HG02610 (cell line): ENCODE results near the gene GPR27.

ENCODE experiments used
- ATAC-seq: cut with Tn5 transposase; IDR thresholded peaks from one replicate; pipeline ENCODE4 v1.9.1; 2021; ENCODE audit warnings: mild to moderate bottlenecking, moderate library complexity; ENCODE audit not compliant: unreplicated experiment

Gene GPR27

GRCh38 chr3:71732637-71733036 is 21.0 kb upstream of the GPR27 start:
- ATAC-seq = no peak

GRCh38 chr3:71733319-71733718 is 20.3 kb upstream of the GPR27 start:
- no peak for ATAC-seq

GRCh38 chr3:71734881-71735280 is 18.8 kb upstream of the GPR27 start:
- ATAC-seq = no peak

- no peak for ATAC-seq
Measured at GRCh38 chr3:71742621-71743020, 11.0 kb upstream of the GPR27 start.

- ATAC-seq = no peak
Measured at GRCh38 chr3:71744738-71745137, 8.9 kb upstream of the GPR27 start.

GRCh38 chr3:71751602-71752001 is 2.1 kb upstream of the GPR27 start:
- no peak for ATAC-seq

- ATAC-seq = no peak
Measured at GRCh38 chr3:71752831-71753700, 589 bp upstream of the GPR27 start.

GRCh38 chr3:71754610-71755253 is 1.1 kb downstream of the GPR27 start:
- no peak for ATAC-seq

GRCh38 chr3:71758091-71758490 is 4.4 kb downstream of the GPR27 start:
- no peak for ATAC-seq

- no peak for ATAC-seq
Measured at GRCh38 chr3:71759401-71759800, 5.7 kb downstream of the GPR27 start.

- no peak for ATAC-seq
Measured at GRCh38 chr3:71760140-71760539, 6.5 kb downstream of the GPR27 start.

GRCh38 chr3:71763426-71763825 is 9.8 kb downstream of the GPR27 start:
- no peak for ATAC-seq

- no peak for ATAC-seq
Measured at GRCh38 chr3:71771126-71771525, 17.5 kb downstream of the GPR27 start.

GRCh38 chr3:71771884-71772283 is 18.2 kb downstream of the GPR27 start:
- no peak for ATAC-seq

GRCh38 chr3:71776538-71776937 is 22.9 kb downstream of the GPR27 start:
- no peak for ATAC-seq

- ATAC-seq = no peak
Measured at GRCh38 chr3:71778353-71778752, 24.7 kb downstream of the GPR27 start.

- ATAC-seq = no peak
Measured at GRCh38 chr3:71779674-71780377, 26.2 kb downstream of the GPR27 start.

- ATAC-seq = no peak
Measured at GRCh38 chr3:71780430-71780829, 26.8 kb downstream of the GPR27 start.

- ATAC-seq = no peak
Measured at GRCh38 chr3:71783152-71783551, 29.5 kb downstream of the GPR27 start.

GRCh38 chr3:71784201-71784913 is 30.7 kb downstream of the GPR27 start:
- no peak for ATAC-seq

GRCh38 chr3:71784914-71785531 is 31.4 kb downstream of the GPR27 start, which contains the start of gene PROK2:
PROK2 (minus strand) TSS chr3:71785148; CDS start chr3:71785052, 96 bp downstream.
- ATAC-seq = no peak
